HG03442 (cell line): ENCODE results near the gene EIPR1.
"Not testable (repeated sequence)": the region's sequence is repeated elsewhere in the genome, so short reads cannot be mapped to it uniquely, and the experiment has no call there.

Source experiments
- ATAC-seq: cut with Tn5 transposase; IDR thresholded peaks from one replicate; pipeline ENCODE4 v1.9.1; 2021; ENCODE audit warnings: mild to moderate bottlenecking, moderate library complexity; ENCODE audit not compliant: unreplicated experiment

The EIPR1 gene

GRCh38 chr2:3291113-3291512 lies 86.5 kb downstream of the EIPR1 start:
- ATAC-seq, result no peak

DNA sequence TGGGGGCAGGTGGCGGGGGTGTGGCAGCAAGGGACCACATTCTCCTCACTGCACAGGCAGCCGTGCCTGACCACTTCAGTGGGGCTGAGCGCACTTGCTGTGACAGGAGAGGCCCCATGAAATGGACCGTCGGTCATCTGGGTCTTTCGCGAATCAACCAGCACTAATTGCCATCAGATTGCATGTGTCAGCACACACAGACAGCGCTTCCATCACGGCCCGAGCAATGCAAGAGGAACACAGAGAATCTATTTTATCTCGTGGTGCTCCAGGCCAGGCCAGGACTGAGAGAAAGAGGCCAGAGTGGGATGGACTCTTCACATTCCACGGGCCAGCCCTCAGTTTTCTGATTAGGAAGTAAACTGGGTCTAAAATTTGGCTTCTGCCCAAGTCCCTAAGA lies 87.0 kb downstream of the EIPR1 start:
- ATAC-seq, result no peak

DNA sequence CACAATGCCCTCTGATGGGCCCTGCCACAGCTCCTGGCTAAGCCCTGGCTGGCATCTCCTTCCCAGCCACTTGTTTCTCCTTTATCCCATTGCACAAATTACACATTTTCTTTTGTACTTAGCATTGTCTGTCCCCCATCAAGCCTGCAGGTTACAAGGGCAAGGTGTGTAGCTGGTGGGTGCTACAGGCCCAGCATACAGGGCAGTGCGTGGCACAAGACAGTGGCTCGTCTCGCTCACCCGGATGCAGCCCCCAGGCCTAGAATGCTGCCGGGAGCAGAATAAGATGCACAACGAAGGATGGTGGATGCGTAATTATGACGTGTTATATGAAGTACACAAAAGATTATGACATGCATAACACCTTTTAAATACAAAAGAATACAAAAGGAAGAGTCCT lies 87.6 kb downstream of the EIPR1 start:
- no peak for ATAC-seq

GRCh38 chr2:3289526-3289925 lies 88.1 kb downstream of the EIPR1 start:
- ATAC-seq, result no peak

GRCh38 chr2:3289171-3289515 lies 88.5 kb downstream of the EIPR1 start:
- ATAC-seq, result no peak

GRCh38 chr2:3288470-3289170 lies 89.0 kb downstream of the EIPR1 start:
- ATAC-seq, result no peak

- no peak for ATAC-seq
Observed at GRCh38 chr2:3287896-3288295, 89.7 kb downstream of the EIPR1 start.

- ATAC-seq, result not testable (repeated sequence)
Observed at GRCh38 chr2:3286646-3287036, 91.0 kb downstream of the EIPR1 start.

DNA sequence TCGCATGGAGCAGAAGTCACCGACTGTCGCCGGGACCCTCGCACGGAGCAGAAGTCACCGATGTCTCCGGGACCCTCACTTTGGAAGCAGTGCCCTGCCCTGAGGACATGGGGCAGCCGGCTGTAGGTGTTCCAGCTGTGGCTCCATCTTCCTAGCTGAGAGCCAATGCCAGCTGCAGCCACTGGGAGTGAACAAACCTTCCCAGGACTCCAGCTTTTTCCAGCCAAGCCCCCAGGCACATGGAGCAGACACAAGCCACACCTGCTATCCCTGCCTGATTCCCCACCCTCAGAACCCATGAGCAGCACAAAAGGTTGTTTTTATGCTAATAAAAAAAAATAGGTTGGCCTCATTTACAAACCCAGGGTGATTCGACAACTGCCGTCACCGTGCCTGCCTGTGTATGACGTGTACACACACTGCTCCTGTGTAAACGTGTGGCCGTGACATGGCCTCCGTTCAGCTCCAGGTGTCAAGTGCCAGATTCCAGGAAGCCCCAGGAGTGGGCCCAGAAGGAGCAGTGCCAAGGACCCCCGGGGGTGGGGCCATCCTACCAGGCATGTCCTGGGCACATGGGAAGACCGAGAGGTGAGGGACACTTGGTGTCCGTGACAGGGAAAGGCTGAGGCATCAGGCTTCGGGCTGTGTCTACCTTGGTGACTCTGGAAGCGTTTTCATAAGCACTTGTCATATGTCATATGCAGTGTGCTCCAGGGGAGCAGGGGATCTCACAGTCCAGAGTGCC lies 91.5 kb downstream of the EIPR1 start:
- ATAC-seq, result no peak

GRCh38 chr2:3284657-3285630 lies 92.7 kb downstream of the EIPR1 start:
- no peak for ATAC-seq

GRCh38 chr2:3283876-3284656 lies 93.6 kb downstream of the EIPR1 start:
- ATAC-seq, result not testable (repeated sequence)

GRCh38 chr2:3283206-3283605 lies 94.4 kb downstream of the EIPR1 start:
- ATAC-seq, result no peak

DNA sequence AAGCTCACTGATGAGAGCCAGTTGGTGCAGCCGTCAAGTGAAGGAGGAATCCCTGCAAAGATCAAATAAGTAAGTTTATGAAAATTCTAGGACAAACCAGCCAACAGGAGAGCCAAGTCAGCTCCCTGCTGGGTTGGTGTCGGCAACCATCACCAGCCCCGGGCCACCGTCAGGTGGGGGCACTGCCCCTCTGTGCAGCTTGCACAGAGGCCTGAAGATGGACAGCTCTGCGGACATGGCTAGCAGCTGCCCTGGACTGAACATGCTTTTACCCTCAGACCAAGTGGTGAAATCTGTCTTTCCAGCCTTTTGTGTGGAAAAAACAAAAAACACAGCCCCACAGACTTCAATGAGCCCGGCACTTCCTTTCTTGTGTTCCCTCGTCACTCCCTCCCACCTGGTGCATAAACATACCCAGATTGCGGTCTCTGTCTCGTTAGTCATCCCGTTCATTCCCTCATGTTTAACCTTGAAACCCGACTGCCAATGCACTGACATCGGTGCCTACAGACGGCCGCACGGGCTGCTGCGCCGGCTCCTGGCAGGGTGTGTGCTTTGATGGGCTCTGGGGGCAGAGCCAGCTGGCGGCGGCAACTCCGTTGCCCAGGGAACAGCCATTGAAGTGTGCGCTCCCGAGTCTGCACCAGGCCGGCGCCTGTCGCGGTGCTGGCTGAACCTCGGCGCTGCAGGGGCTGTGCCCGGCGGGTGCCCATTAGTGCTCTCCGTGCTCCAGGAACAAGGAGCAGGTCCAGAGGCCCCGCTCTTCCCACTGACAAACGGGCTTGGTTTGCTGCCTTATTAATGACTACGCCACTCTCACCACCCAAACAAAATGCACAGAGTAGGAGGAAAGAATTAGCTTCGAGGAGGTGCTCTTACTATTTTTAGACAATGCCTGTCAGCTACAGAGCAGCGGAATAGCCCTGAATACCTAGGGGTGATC lies 95.3 kb downstream of the EIPR1 start:
- ATAC-seq, result no peak

- ATAC-seq, result no peak
Observed at GRCh38 chr2:3280683-3281520, 96.7 kb downstream of the EIPR1 start.

- no peak for ATAC-seq
Observed at GRCh38 chr2:3280197-3280596, 97.4 kb downstream of the EIPR1 start.

DNA sequence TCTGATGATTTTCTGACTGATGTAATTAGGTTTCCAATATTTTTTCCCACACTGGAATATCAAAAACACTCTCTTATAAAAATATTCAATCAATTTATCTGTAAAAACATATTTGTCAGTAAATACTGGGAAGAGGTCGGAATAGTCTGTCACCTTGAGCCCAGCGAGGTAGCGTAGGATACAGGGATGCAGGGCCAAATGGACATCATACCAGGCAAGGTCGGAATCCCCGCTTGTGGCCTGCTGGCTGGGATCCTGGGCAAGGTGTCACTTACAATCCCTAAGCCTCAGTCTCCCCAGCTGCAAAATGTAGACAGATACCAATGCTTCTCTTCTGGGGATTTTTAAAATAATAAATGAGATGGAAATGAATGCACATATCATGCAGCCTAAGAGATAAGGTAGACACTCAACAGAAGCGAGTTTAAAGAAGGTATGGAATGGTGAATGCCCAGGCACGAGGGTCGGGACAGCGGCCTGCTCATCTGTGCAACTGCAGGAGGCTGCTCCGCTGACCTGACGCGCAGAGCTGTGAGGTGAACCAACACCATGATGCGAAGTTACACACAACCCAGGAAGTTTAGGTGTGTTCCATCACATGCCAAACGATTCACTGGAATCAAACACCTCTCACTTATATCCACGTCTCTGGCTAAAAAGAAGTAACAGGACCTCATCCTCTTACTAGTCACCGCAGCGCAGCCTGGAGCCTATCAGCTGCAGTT lies 98.2 kb downstream of the EIPR1 start:
- no peak for ATAC-seq

DNA sequence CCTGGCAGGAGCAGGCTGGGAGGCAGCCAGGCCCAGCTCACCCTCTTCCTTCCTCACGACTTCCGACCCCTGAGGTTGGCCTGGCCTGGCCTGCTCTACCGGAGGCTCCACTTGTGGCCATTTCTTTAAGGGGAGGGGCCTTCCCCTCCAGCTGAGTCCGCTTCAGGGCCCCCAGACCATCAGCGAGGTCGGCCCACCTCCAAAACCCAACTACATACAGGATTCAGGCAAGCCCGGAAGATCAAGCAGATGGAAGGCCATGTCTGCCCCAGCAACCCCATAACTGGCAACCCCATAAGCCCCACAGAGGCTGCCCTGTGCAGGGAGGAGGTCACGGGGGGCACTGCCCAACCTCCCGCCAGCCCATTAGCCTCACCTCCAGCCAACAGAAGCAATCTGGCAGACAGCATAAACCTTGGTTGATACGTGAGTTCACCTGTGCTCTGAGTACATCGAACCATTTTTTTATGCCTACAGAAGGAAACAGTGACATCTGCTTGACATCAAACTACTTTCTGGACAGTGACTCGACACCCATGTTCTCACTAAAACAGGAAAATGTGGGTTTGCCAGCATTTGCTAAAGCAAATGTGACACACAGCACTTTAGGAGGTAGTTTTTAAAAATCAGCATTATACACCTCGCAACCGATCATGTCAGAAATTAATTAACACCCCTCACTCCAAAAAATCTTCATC lies 98.9 kb downstream of the EIPR1 start:
- no peak for ATAC-seq
